ENCODE results near the gene IVNS1ABP. TPM values are rescaled to one million over a fixed set of nuclear protein-coding genes. Genes with fewer than 3 reads are reported as not detected.

Gene IVNS1ABP
- total and polyA plus RNA-seq, 9 of the 15 experiments (the other 6 are each of a cell fraction or from before 2014, with no cell fraction given): 30.6 to 126 (median 77.7) TPM

DNA sequence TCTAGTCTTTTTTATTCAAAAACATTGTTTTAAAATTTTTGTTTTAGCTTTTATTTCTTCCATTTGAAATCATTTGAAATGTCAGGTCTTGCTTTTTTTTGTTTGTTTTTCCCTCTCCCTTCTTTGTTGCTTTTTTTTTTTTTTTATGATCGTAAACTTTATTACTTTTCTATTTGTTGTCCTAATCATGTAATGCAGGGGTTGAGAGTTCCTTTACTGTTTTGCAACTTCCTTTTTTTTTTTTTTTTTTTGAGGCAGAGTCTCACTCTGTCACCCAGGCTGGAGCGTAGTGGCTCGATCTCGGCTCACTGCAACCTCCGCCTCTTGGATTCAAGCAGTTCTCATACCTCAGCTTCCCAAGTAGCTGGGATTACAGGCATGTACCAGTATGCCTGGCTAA lies 24.8 kb downstream of the IVNS1ABP start (continued):
- TF ChIP-seq CBX8 (IDR thresholded peaks at IDR 0.05; ENCODE audit: borderline replicate concordance, extremely low read depth, low read depth, low read length, poor library complexity, severe bottlenecking): no peak
- no peak for TF ChIP-seq NEUROD1 (IDR thresholded peaks at IDR 0.05; ENCODE audit: borderline replicate concordance, low read depth, low read length, partially characterized antibody)
- no peak for TF ChIP-seq CCAR2 (IDR thresholded peaks at IDR 0.05; ENCODE audit: low read depth, low read length)

GRCh38 chr1:185291652-185292051 lies 25.4 kb downstream of the IVNS1ABP start:
- Histone ChIP-seq H3K4me1 (replicated peaks in 1 of 2; ENCODE audit: control insufficient read depth in 2 of 2, insufficient read depth in 2 of 2, low read length in 2 of 2) (peaks cover 9 to 33% of the 10 kb centered on the region in 2 experiments; a peak in 3 of 5 replicates), H3K9me3 (replicated peaks; ENCODE audit: control insufficient read depth, insufficient read depth, low read depth, low read length) (no peaks in the 10 kb centered on the region), H3K9me1 (ENCODE audit: control insufficient read depth, insufficient read depth, low read length) (no peaks in the 10 kb centered on the region), H3K4me3 (no peak overlapping the region), H3K27me3 (ENCODE audit: control insufficient read depth in 2 of 2, insufficient read depth in 2 of 2, low read length in 2 of 2) (no peaks in the 10 kb centered on the region), H3K36me3 (ENCODE audit: control insufficient read depth, insufficient read depth, low read length) (peaks cover 28% of the 10 kb centered on the region), H4K20me1 (replicated peaks; ENCODE audit: control insufficient read depth, insufficient read depth, low read length) (no peaks in the 10 kb centered on the region), H3K9ac (ENCODE audit: insufficient read depth in 1 of 2, low read depth in 2 of 2, low read length in 2 of 2) (no peak overlapping the region; a peak in 2 of 4 replicates), H2AFZ (ENCODE audit: low read depth, low read length) (no peak overlapping the region), H3K4me2 (ENCODE audit: insufficient read depth, low read length) (no peak overlapping the region), H3K27ac (ENCODE audit: extremely low read depth, low read depth, low read length) (no peak overlapping the region), H3K79me2 (ENCODE audit: control insufficient read depth, insufficient read depth, low read length) (no peaks in the 10 kb centered on the region)
- BruUV-seq (replicated peaks): no TSS peak
- intact Hi-C loops (cut with micrococcal nuclease): no loop called here
- ChIA-PET CTCF (ENCODE audit: low intra/inter-chr PET ratio) (interaction anchor here (0.7 kb wide), 1 partner anchor 1996 kb away, joined by 6 read pairs; no protein-coding TSS in a partner anchor), POLR2A (interaction anchor here (0.9 to 1.5 kb wide), 2 partner anchors 13 to 15 kb away, joined by 3 to 5 read pairs; no protein-coding TSS in a partner anchor)
- no peak for FAIRE-seq
- in situ Hi-C loops (cut with MboI): no loop called here
- peak in 2 of 4 experiments; percentile 32 to 55 for DNase-seq (ENCODE audit: extremely low read depth in 1 of 4, low spot score in 3 of 4)
- WGBS (ENCODE audit: insufficient coverage, low coverage, missing lambda C conversion rate): 41% methylated on average over 1 of the region's 1 CpG
- peak; percentile 50 for ATAC-seq
- peak; percentile 66 for TF ChIP-seq TEAD4 (IDR thresholded peaks at IDR 0.05; ENCODE audit: low read length)
- TF ChIP-seq TEAD4 (CRISPR knock-in tag; IDR thresholded peaks at IDR 0.05; ENCODE audit: borderline replicate concordance): no peak
- no peak for TF ChIP-seq ID3 (CRISPR knock-in tag; IDR thresholded peaks at IDR 0.05)
- no peak for TF ChIP-seq ID3 (tag; IDR thresholded peaks at IDR 0.05)
- TF ChIP-seq MTA2 (IDR thresholded peaks at IDR 0.05; ENCODE audit: low read depth): no peak
- TF ChIP-seq PPARD (CRISPR knock-in tag; IDR thresholded peaks at IDR 0.05): no peak
- no peak for TF ChIP-seq SOX6 (IDR thresholded peaks at IDR 0.05)
- peak; percentile 17 for TF ChIP-seq RBM22 (IDR thresholded peaks at IDR 0.05; ENCODE audit: low read depth, low read length, poor library complexity, severe bottlenecking)
- no peak for TF ChIP-seq XRCC5 (IDR thresholded peaks at IDR 0.05; ENCODE audit: low read depth, low read length)
- no peak for TF ChIP-seq ZKSCAN1 (IDR thresholded peaks at IDR 0.05; ENCODE audit: low read depth, low read length)
- TF ChIP-seq RBFOX2 (IDR thresholded peaks at IDR 0.05; ENCODE audit: low read depth, low read length): no peak
- no peak for TF ChIP-seq ZNF436 (CRISPR knock-in tag; IDR thresholded peaks at IDR 0.05)
- TF ChIP-seq THRAP3 (IDR thresholded peaks at IDR 0.05; ENCODE audit: borderline replicate concordance): no peak
- no peak for TF ChIP-seq COPS2 (conservative IDR thresholded peaks at IDR 0.05)
- no peak for TF ChIP-seq SRSF3 (IDR thresholded peaks at IDR 0.05; ENCODE audit: insufficient read depth, low read length)
- TF ChIP-seq, protein P1, sequence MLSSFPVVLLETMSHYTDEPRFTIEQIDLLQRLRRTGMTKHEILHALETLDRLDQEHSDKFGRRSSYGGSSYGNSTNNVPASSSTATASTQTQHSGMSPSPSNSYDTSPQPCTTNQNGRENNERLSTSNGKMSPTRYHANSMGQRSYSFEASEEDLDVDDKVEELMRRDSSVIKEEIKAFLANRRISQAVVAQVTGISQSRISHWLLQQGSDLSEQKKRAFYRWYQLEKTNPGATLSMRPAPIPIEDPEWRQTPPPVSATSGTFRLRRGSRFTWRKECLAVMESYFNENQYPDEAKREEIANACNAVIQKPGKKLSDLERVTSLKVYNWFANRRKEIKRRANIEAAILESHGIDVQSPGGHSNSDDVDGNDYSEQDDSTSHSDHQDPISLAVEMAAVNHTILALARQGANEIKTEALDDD (IDR thresholded peaks at IDR 0.05): peak; percentile 91
- no peak for TF ChIP-seq TFE3 (CRISPR knock-in tag; IDR thresholded peaks at IDR 0.05)
